HG02938 (cell line): ENCODE data around the gene BMP7.

Experiments
- ATAC-seq: cut with Tn5 transposase; IDR thresholded peaks from one replicate; pipeline ENCODE4 v1.9.1; 2021; ENCODE audit warnings: mild to moderate bottlenecking, moderate library complexity; ENCODE audit not compliant: unreplicated experiment

The BMP7 gene

GRCh38 chr20:57134804-57135203 lies 131.6 kb downstream of the BMP7 start:
- no peak for ATAC-seq

- no peak for ATAC-seq
Observed at GRCh38 chr20:57133926-57134650, 132.4 kb downstream of the BMP7 start.

- no peak for ATAC-seq
Observed at GRCh38 chr20:57131601-57132391, 134.6 kb downstream of the BMP7 start.

GRCh38 chr20:57131077-57131476 lies 135.4 kb downstream of the BMP7 start:
- no peak for ATAC-seq

- no peak for ATAC-seq
Observed at GRCh38 chr20:57130160-57130772, 136.2 kb downstream of the BMP7 start.

GRCh38 chr20:57129303-57129702 lies 137.1 kb downstream of the BMP7 start:
- no peak for ATAC-seq

- ATAC-seq: no peak
Observed at GRCh38 chr20:57128044-57128757, 138.2 kb downstream of the BMP7 start.

GRCh38 chr20:57126481-57127092 lies 139.9 kb downstream of the BMP7 start:
- no peak for ATAC-seq

- no peak for ATAC-seq
Observed at GRCh38 chr20:57124800-57125517, 141.5 kb downstream of the BMP7 start.

GRCh38 chr20:57124366-57124765 lies 142.1 kb downstream of the BMP7 start:
- no peak for ATAC-seq

GRCh38 chr20:57123504-57123903 lies 142.9 kb downstream of the BMP7 start:
- no peak for ATAC-seq

GRCh38 chr20:57122536-57123489 lies 143.6 kb downstream of the BMP7 start:
- ATAC-seq: no peak

- no peak for ATAC-seq
Observed at GRCh38 chr20:57118964-57119363, 147.5 kb downstream of the BMP7 start.
